ENCODE measurements around the gene SRD5A1.

DNA sequence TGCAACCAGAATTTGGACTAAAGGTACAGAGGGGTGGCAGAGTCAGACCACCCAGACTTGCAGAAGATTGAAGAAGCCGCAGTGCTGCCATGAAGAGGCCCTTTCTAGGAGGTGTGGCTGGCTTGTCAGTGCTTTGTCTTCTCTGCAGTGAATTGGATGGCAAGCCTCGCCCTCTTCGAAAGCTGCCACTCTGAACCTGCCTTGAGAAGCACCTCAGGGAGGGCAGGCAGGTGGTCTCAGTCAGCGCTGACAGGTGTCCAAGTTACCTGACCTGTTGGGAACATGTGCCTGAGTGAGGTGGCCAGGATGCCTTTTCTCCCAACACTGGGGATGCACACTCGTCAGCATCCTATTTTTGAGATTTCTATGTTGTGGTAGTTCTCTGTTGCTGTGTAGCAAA, 86.2 kb downstream of the SRD5A1 start:
- TF ChIP-seq, protein P1, sequence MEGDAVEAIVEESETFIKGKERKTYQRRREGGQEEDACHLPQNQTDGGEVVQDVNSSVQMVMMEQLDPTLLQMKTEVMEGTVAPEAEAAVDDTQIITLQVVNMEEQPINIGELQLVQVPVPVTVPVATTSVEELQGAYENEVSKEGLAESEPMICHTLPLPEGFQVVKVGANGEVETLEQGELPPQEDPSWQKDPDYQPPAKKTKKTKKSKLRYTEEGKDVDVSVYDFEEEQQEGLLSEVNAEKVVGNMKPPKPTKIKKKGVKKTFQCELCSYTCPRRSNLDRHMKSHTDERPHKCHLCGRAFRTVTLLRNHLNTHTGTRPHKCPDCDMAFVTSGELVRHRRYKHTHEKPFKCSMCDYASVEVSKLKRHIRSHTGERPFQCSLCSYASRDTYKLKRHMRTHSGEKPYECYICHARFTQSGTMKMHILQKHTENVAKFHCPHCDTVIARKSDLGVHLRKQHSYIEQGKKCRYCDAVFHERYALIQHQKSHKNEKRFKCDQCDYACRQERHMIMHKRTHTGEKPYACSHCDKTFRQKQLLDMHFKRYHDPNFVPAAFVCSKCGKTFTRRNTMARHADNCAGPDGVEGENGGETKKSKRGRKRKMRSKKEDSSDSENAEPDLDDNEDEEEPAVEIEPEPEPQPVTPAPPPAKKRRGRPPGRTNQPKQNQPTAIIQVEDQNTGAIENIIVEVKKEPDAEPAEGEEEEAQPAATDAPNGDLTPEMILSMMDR (conservative IDR thresholded peaks at IDR 0.05; ENCODE audit: low read length): no peak
- no peak for TF ChIP-seq EZH2phosphoT487 (IDR thresholded peaks at IDR 0.05; ENCODE audit: borderline replicate concordance, low read depth, low read length)

Data from OCI-LY7 (cell line).